GM21381 (cell line): ENCODE data around the gene KLF6.

Source experiments
- ATAC-seq: cut with Tn5 transposase; IDR thresholded peaks from one replicate; pipeline ENCODE4 v1.9.1; 2021; ENCODE audit warnings: mild to moderate bottlenecking, moderate library complexity; ENCODE audit not compliant: unreplicated experiment

KLF6 gene

GRCh38 chr10:3757638-3758490, 27.1 kb downstream of the KLF6 start:
- peak; percentile 66 for ATAC-seq

DNA sequence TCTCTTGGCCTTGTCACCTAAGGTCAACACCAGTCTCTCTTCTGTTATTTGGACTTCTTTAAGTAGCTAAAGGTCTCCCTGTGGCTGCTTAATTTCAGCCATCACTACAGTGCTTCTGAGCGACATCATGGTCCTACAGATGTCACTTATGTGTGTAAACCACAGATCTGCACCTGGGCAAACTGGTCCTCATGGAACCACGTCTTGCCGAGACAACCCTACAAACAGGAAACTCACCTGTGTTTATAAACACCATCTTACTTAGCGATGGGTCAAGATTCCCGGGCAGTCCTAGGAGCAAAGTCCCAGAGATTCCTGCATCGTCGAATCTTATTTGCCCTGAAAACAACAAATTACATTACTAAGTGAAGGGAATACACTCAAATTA, 27.8 kb downstream of the KLF6 start:
- no peak for ATAC-seq

DNA sequence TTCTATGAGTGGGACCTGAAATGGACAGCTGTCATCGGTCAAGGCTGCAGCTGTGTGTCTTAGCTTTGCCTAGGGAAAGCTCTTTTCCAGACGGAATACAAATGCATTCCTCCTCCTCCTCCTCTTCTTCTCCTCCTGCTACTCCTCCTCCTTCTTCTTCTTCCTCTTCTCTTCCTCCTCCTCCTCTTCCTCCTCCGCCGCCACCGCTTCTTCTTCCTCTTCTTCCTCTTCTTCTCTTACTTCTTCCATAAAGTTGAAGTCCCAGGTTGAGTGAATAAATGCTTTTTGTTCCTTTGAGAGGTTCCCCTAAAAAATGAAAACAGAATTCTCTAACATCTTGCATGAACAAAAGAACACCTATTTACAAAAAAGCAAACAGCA, 28.7 kb downstream of the KLF6 start:
- ATAC-seq = no peak

GRCh38 chr10:3755440-3756359, 29.3 kb downstream of the KLF6 start:
- no peak for ATAC-seq

DNA sequence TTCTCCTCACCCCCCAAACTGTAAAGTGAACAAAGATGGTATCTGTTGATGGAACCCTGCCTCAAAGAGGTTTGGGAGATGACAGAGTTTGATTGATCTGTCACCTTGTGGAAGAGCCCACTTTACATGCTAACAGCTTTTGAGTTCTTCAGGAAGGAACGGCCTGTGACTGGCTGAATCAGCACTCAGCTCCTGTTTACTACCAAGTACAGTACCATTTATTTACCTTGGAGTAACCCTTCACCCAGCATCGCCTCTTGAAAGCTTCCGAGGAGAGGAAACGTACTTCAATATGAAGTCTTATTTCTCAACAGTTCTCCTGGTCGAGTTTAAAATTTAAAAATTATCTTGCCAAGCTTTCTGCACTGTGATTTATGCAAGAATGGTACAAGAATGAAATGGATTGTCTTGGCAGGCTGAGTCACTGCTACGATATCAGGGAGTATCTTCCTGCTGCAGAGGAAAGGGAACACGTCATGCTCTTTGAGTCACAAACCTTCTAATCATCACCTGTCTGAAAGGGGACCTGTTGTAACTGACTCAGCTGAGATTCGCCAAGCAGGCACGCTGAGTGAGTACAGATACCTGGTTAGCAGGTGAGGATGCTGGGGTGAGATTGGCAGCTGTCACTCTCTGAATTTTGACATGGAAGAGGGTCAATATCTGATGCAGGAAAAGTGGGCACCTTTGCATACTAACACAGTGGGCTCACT, 30.1 kb downstream of the KLF6 start:
- no peak for ATAC-seq

DNA sequence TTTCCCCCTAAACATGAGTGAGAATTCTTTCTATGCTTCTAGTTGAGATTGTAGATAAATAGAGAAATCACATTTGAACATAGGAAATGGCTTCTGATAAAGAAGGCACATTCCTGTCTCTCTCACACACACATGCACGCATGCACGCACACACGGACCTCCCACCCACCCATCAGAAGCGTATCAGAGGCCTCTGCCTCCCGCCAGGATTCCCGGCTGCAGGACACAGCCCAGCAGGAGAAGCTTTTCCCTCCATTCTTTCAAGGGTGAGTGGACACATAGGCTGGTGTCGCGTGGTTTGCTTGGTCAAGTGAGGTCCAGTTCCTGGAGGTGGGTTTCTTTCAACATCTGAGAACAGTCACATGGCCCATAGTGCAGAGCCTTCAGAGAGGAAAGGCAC, 34.2 kb downstream of the KLF6 start:
- ATAC-seq = no peak

DNA sequence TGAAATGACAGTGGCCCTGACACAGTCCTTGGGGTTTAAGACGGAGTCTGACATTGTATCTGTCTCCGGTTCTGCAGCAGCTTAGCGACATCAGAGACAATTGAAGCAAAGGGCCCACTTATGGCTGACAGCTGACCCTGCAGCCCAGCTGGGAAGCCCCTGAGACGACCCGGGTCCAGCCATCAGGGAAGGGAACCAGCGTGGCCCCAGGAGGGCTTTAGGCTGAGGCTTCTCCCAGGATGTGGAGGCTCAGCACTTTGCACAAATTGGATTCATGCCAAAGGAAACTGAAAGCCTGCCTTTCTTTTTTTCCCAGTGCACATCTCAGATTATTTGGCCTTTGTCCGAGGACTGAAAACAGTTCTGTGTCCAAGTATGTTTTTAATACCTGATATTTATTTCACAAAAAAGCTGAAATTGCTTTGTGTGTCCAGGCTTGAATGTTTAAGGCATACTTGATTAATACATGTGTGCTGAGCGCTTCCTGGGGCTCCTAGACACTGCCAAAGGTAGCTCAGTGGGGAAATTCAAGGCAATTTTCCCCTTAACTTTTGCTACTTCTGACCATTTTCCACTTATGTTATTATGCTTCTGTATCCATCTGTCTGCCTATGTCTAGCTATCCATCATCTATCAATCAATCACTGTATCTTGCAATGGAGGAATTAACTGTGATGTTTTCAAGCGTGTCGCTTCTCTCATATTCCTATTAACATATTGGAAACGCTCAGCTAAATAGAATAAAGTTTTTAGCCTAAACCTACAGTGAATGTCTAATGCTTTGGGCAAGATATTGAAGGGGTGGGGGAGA, 34.8 kb downstream of the KLF6 start:
- no peak for ATAC-seq

- no peak for ATAC-seq
Observed at GRCh38 chr10:3749600-3749999, 35.4 kb downstream of the KLF6 start.

- ATAC-seq = no peak
Observed at GRCh38 chr10:3749011-3749410, 36.0 kb downstream of the KLF6 start.

DNA sequence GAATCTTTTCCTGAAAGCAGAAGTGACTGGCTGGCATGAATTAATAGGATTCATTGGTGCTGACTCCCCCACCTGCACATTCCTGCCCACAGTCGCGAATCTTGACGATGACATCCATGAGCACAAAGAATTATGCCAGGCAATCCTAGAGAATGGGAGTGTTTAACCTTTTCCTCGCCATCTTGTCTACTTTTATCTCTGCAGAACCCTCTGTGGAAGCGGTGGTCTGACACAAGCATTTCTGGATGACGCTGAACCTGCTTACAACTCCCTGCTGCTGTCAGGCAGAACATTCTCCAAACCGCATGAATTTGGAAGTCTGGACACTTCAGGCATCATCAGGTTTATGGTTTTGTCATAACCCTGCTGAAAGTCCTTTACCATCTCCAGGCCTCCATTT, 36.5 kb downstream of the KLF6 start:
- no peak for ATAC-seq

DNA sequence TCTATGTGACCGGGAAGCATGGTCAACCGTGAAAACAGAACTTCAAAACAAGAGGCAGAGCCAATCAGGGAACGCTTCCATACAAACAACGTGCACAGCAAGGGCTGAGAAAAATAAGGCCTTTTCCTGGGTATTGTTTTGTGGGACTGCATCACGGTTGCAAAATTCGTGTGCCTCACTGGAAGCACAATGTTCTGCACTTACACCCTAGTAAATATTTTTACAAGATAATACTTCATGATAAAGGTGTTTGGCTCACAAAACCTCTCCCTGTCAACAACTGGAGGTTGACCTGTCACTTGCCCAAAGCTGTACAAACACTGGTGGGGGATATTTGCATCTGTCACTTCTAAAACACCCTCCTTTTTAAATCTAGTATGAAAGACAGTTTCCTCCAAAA, 37.0 kb downstream of the KLF6 start:
- ATAC-seq = no peak

GRCh38 chr10:3747248-3747960, 37.6 kb downstream of the KLF6 start:
- no peak for ATAC-seq

- ATAC-seq = no peak
Observed at GRCh38 chr10:3746634-3747033, 38.4 kb downstream of the KLF6 start.

GRCh38 chr10:3745521-3745920, 39.5 kb downstream of the KLF6 start:
- no peak for ATAC-seq

GRCh38 chr10:3741688-3742461, 43.1 kb downstream of the KLF6 start:
- no peak for ATAC-seq

GRCh38 chr10:3740157-3740871, 44.7 kb downstream of the KLF6 start:
- ATAC-seq = peak; percentile 57

GRCh38 chr10:3738855-3739350, 46.1 kb downstream of the KLF6 start:
- no peak for ATAC-seq

GRCh38 chr10:3737864-3738263, 47.1 kb downstream of the KLF6 start:
- no peak for ATAC-seq
